HG03521 (cell line): ENCODE measurements around the gene PEX1.
"Not testable (repeated sequence)": the region's sequence is repeated elsewhere in the genome, so short reads cannot be mapped to it uniquely, and the experiment has no call there.

Experiments used
- ATAC-seq: cut with Tn5 transposase; IDR thresholded peaks from one replicate; pipeline ENCODE4 v1.9.1; 2021; ENCODE audit warnings: mild to moderate bottlenecking, moderate library complexity; ENCODE audit not compliant: unreplicated experiment

PEX1 gene

GRCh38 chr7:92506363-92506762, 22.0 kb downstream of the PEX1 start:
- no peak for ATAC-seq

GRCh38 chr7:92504563-92504962, 23.8 kb downstream of the PEX1 start:
- ATAC-seq: no peak

- ATAC-seq: no peak
These were observed 24.6 kb downstream of the PEX1 start for GRCh38 chr7:92503767-92504166.

- no peak for ATAC-seq
These were observed 29.8 kb downstream of the PEX1 start for GRCh38 chr7:92498557-92498956.

- no peak for ATAC-seq
These were observed 31.4 kb downstream of the PEX1 start for GRCh38 chr7:92496876-92497275.

- ATAC-seq: no peak
These were observed 38.7 kb downstream of the PEX1 start for GRCh38 chr7:92489634-92490033.

- ATAC-seq: no peak
These were observed 40.5 kb downstream of the PEX1 start for GRCh38 chr7:92487804-92488203.

GRCh38 chr7:92485974-92486373, 42.3 kb downstream of the PEX1 start:
- no peak for ATAC-seq

GRCh38 chr7:92485267-92485892, 42.9 kb downstream of the PEX1 start:
- ATAC-seq: no peak

- not testable (repeated sequence) for ATAC-seq
These were observed 44.1 kb downstream of the PEX1 start for GRCh38 chr7:92484226-92484625.

- not testable (repeated sequence) for ATAC-seq
These were observed 44.7 kb downstream of the PEX1 start for GRCh38 chr7:92483624-92484023.

- ATAC-seq: not testable (repeated sequence)
These were observed 49.2 kb downstream of the PEX1 start for GRCh38 chr7:92479146-92479545.

- no peak for ATAC-seq
These were observed 49.6 kb downstream of the PEX1 start for GRCh38 chr7:92478711-92479110.

GRCh38 chr7:92478095-92478494, 50.2 kb downstream of the PEX1 start:
- ATAC-seq: no peak

- not testable (repeated sequence) for ATAC-seq
These were observed 50.6 kb downstream of the PEX1 start, which contains the start of gene ERVW-1 for GRCh38 chr7:92477681-92478080. TSS of gene ERVW-1 (minus strand) at chr7:92477946. CDS start at chr7:92470381, 7,565 bp downstream.

- ATAC-seq: not testable (repeated sequence)
These were observed 52.3 kb downstream of the PEX1 start for GRCh38 chr7:92475851-92476590.

- not testable (repeated sequence) for ATAC-seq
These were observed 53.0 kb downstream of the PEX1 start for GRCh38 chr7:92475261-92475770.

GRCh38 chr7:92473989-92474388, 54.3 kb downstream of the PEX1 start:
- ATAC-seq: not testable (repeated sequence)

- not testable (repeated sequence) for ATAC-seq
These were observed 59.7 kb downstream of the PEX1 start for GRCh38 chr7:92468589-92468988.

- no peak for ATAC-seq
These were observed 61.6 kb downstream of the PEX1 start for GRCh38 chr7:92466682-92467081.

- no peak for ATAC-seq
These were observed 63.8 kb downstream of the PEX1 start for GRCh38 chr7:92464515-92464914.

- no peak for ATAC-seq
These were observed 65.8 kb downstream of the PEX1 start for GRCh38 chr7:92462560-92462959.
